Osteocyte (in vitro differentiated cells): ENCODE data around the gene TRA2A. TPM values are rescaled to one million over a fixed set of nuclear protein-coding genes. Genes with fewer than 3 reads are reported as not detected.

Source experiments
- DNase-seq: peaks from one replicate; pipeline ENCODE4 v3.0.0; 2021; ENCODE audit warnings: mixed read lengths; ENCODE audit not compliant: unreplicated experiment; ENCODE audit errors: extremely low spot score
- H3K27ac Mint-ChIP-seq: one replicate; pipeline ENCODE4 v1.8.0; 2021; ENCODE audit warnings: mild to moderate bottlenecking, mixed read lengths; ENCODE audit not compliant: unreplicated experiment
- H3K27me3 Mint-ChIP-seq: one replicate; pipeline ENCODE4 v1.8.0; 2021; ENCODE audit warnings: mixed read lengths; ENCODE audit not compliant: unreplicated experiment
- H3K36me3 Mint-ChIP-seq: one replicate; pipeline ENCODE4 v1.8.0; 2021; ENCODE audit warnings: mixed read lengths; ENCODE audit not compliant: unreplicated experiment
- H3K4me1 Mint-ChIP-seq: one replicate; pipeline ENCODE4 v1.8.0; 2021; ENCODE audit warnings: mixed read lengths; ENCODE audit not compliant: unreplicated experiment
- H3K4me3 Mint-ChIP-seq: one replicate; pipeline ENCODE4 v1.8.0; 2021; ENCODE audit warnings: mild to moderate bottlenecking, moderate library complexity, mixed read lengths; ENCODE audit not compliant: unreplicated experiment
- H3K9me3 Mint-ChIP-seq: one replicate; pipeline ENCODE4 v1.8.0; 2021; ENCODE audit warnings: mixed read lengths; ENCODE audit not compliant: unreplicated experiment
- CTCF ChIP-seq: fragments of 200-600 bp; sonication (generic); IDR thresholded peaks from 2 replicates; pipeline ENCODE4 v1.5.0; 2021; ENCODE audit warnings: antibody characterized with exemption, mild to moderate bottlenecking, moderate library complexity
- total RNA-seq: library from RNA; stranded (reverse); gene quantifications from 2 replicates; pipeline ENCODE4 v1.2.1, GENCODE V29; 2021

TRA2A gene
- total RNA-seq, 1 donor from 2014 or later: 78.8 TPM

DNA sequence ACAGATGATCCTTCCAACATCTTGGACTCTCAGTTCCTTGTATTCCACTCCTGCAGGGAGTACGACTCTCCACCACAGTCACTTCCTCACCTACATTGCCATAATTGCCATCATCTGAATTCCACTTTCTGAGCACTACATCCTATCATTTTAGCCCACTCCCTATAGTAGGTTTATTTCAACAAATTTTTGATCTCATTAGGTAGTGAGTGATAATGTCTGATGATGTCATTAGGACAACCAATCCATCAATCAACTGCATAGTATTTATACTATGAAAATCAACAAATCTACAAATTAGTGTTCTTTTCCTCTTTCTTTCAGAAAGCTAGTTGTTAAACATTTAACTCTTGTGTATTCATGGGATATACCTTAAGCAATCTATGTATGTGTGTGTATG, 13.7 kb upstream of the TRA2A start:
- no peak overlapping the region for H3K27ac Mint-ChIP-seq
- TF ChIP-seq CTCF: no peak
- H3K9me3 Mint-ChIP-seq: no peaks in the 10 kb centered on the region
- no peak overlapping the region for H3K4me3 Mint-ChIP-seq
- DNase-seq: no peak
- H3K27me3 Mint-ChIP-seq: peaks cover 4% of the 10 kb centered on the region
- H3K36me3 Mint-ChIP-seq: no peaks in the 10 kb centered on the region
- peaks cover 2% of the 10 kb centered on the region for H3K4me1 Mint-ChIP-seq

DNA sequence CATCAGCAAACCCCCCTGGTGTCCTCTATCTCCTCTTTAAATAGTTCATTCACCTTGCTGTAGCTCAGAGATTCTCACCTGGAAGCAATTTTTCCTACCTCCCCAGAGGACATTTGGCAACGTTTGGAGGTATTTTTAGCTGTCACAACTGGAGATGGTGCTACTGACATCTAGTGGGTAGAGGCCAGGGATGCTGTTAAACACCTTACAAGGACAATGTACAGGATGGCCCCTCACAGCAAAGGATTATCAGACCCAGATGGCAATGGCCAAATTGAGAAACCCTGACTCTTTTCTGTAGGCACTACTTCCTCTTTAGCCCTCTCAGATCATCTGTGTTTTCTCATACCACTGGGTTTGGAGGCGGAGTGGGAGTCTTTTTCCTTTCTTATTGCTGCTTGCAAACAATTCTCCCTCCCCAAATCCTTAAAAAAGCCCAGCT, 13.2 kb upstream of the TRA2A start:
- TF ChIP-seq CTCF: peak; percentile 50
- Mint-ChIP-seq H3K9me3 (no peaks in the 10 kb centered on the region), H3K27me3 (peaks cover 4% of the 10 kb centered on the region), H3K36me3 (no peaks in the 10 kb centered on the region), H3K4me1 (peaks cover 2% of the 10 kb centered on the region), H3K4me3 (no peak overlapping the region), H3K27ac (no peak overlapping the region)
- no peak for DNase-seq

DNA sequence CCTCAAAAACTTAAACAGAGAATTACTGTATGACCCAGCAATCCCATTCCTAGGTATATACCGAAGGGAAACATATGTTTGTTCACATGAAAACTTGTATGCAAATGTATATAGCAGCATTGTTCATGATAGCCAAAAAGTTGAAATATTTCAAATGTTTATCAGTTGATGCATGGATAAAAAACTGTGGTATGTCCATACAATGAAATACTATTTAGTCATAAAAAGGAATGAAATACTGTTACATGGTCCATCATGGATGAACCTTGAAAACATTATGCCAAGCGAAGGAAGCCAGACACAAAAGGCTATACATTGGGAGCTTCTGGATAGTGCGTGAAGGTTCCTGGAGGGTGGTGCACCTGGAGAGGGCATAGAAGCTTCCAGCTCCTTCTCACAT, 11.0 kb upstream of the TRA2A start:
- H3K27me3 Mint-ChIP-seq: peaks cover 2% of the 10 kb centered on the region
- H3K27ac Mint-ChIP-seq: no peak overlapping the region
- no peak for DNase-seq
- no peaks in the 10 kb centered on the region for H3K36me3 Mint-ChIP-seq
- TF ChIP-seq CTCF: no peak
- no peak overlapping the region for H3K4me3 Mint-ChIP-seq
- H3K4me1 Mint-ChIP-seq: peaks cover 9% of the 10 kb centered on the region
- no peaks in the 10 kb centered on the region for H3K9me3 Mint-ChIP-seq

- no peaks in the 10 kb centered on the region for H3K9me3 Mint-ChIP-seq
- H3K4me3 Mint-ChIP-seq: no peak overlapping the region
- H3K27ac Mint-ChIP-seq: peak overlapping the region; percentile 35
- H3K36me3 Mint-ChIP-seq: no peaks in the 10 kb centered on the region
- DNase-seq: no peak
- no peak for TF ChIP-seq CTCF
- peaks cover 1% of the 10 kb centered on the region for H3K27me3 Mint-ChIP-seq
- H3K4me1 Mint-ChIP-seq: peaks cover 7% of the 10 kb centered on the region
These were observed 7.7 kb upstream of the TRA2A start for GRCh38 chr7:23539494-23539907.

DNA sequence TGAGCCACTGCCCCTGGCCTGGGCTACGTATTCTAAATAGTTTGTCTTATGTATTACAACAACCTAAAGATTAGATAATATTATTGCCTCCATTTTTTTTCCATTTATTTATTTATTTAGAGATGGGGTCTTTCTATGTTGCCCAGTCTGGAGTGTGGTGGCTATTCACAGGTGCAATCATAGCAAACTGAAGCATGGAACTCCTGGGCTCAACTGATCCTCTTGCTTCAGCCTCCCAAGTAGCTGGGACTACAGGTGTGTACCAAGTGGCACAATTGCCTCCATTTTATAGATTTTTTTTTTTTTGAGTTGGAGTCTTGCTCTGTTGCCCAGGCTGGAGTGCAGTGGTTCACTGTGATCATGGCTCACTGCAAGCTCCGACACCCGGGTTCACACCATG, 6.5 kb upstream of the TRA2A start:
- Mint-ChIP-seq H3K4me1 (peaks cover 7% of the 10 kb centered on the region), H3K4me3 (no peak overlapping the region), H3K9me3 (no peaks in the 10 kb centered on the region), H3K36me3 (no peaks in the 10 kb centered on the region), H3K27me3 (no peaks in the 10 kb centered on the region), H3K27ac (no peak overlapping the region)
- DNase-seq: no peak
- TF ChIP-seq CTCF: no peak
